GM18519 (cell line): ENCODE measurements around the gene GABBR2.

Source experiments
- ATAC-seq: cut with Tn5 transposase; IDR thresholded peaks from one replicate; pipeline ENCODE4 v1.9.1; 2021; ENCODE audit warnings: mild to moderate bottlenecking, moderate library complexity; ENCODE audit not compliant: unreplicated experiment, low FRiP score

Gene GABBR2

DNA sequence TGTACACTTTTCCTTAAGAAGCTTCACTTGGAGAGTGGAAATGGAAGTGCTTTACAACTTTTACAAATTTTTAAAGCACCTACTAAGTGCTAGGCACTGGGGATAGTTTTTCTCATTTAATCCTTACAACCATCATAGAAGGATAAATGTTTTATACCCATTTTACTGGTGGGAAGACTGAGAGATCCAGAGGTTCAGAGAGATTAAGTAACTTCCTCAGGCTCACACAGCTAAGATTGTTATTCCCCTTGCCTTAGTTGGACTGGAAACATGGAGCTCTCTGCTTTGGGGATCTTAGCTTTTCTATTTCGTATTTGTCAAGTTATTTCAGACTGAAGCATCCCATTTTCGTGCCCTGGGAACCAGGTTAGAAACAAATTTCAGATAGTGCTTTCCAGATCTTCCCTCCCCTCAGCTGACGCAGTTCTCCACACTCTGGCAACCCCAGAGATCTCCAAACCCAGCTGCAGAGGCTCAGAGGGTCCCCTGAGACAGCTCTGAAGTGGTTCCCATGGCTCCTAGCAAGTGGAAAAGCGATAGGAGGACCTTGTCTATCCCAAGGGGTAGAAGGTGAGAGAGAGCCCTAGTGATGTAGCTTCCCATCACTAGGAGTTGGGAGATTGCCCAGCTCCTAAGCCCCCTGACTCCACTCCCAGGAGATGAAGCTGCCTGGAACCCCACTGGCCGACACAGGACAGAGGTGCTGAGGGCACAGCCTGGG lies 16.2 kb upstream of the GABBR2 start:
- ATAC-seq, result no peak

DNA sequence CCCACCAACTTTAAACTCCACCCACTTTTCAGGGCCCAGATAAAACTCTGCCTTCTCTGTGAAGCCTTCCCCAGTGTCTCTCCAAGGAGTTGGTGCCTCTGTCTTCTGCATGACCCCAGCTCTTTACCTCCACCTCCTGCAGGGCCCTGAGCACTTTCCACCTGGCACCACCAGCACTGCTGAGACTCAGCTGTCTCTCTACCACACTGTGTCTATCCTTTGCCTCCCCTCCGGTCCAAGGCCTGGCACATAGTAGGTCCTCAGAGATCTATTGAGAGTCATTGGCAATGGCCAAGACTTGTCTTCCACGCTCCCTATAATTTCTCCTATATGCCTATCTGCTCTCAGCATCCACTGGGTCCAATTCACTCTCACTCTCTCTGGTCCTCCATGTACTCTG lies 12.9 kb upstream of the GABBR2 start:
- ATAC-seq, result no peak

- no peak for ATAC-seq
Measured at GRCh38 chr9:98720402-98720801, 11.7 kb upstream of the GABBR2 start.

- ATAC-seq, result no peak
Measured at GRCh38 chr9:98719055-98719454, 10.3 kb upstream of the GABBR2 start.

DNA sequence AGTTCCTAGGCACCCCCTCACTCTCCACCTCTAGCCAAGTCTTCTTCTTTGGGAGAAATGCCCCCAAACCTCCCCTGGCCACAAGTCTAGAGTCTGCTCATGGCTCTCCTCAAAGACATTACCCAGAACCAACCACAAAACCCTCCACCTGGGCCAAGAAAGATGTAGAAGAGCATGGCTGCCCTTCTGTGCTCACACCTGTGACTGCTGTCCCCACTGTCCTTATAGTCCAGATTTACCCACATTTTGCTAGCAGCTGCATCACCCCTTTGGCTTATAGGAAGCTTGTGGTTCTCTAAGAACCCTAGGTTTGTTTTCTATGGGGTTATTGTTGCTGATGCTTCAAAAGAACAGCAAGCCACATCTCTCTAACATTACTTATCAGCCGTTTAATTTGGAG lies 6.1 kb upstream of the GABBR2 start:
- no peak for ATAC-seq

DNA sequence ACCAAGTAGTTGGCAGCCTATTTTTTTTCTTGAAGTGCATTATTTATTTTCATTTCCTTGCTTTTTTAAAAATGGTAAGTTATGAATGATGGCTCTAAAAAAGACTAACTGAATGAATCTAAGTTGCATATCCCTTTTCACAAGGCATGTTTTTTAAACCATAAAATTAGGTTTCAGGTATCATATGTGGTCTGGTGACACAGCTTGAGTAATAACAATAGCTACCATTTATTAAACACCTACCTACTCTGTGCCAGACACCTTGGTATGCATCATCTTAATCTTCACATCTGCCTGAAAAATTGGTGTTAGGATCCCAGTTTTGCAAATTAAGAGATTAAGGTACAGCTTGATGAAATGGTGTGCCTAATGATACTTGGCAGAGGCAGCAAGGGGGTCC lies 4.3 kb upstream of the GABBR2 start:
- no peak for ATAC-seq

GRCh38 chr9:98709968-98710965 lies 1.5 kb upstream of the GABBR2 start:
- ATAC-seq, result no peak

- ATAC-seq, result no peak
Measured at GRCh38 chr9:98708103-98708932, 417 bp downstream of the GABBR2 start.

- ATAC-seq, result no peak
Measured at GRCh38 chr9:98707166-98708102, 1.3 kb downstream of the GABBR2 start.

DNA sequence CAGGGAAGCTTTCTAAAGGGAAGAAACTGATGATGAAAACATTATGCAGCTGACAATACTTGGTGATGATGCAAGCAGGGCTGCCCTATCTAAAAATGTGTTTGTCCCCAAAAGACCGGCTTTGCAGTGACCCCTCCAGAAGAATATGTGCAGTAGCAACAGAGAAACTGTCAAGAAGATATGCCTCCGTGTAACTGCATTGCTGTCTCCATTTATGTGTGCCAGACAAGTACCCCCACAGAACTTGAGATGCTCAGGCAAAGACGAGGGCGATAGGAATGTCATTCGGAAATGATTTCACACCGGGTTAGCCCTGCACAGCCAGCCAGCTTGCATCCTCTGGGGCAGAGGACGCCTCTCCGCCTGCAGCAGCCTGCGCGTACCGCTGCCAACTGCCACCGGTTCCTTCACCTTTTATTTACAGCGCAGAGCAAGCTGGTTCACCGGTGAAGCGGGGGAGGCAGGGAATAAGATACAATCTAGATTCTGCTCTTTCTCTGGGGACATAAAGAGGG lies 2.0 kb downstream of the GABBR2 start:
- ATAC-seq, result no peak

DNA sequence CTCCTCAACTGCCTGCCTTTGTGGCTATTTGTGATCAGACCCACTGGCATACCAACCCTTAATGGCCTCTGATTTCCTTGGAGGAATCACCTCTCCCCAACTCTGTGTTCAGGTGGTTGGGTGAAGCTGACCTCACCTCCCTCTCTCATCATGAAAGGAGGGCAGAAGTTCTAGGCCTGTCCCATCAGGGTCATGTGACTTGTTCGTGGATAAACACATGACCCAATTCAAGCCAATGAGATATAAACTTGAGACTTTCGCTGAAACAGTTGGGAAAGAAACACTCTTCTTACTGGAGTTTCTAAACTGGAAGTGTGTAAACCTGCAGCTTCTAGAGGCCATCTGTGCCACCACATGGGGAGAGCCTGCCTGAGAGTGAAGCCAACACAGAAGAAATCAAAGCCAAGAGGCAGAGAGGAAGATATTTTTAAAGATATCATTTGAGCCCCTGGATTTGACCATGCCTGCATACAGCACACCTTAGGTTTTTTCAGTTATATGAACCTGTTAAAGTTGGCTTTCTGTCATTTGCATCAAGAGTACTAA lies 5.8 kb downstream of the GABBR2 start:
- no peak for ATAC-seq

- ATAC-seq, result no peak
Measured at GRCh38 chr9:98702340-98702739, 6.4 kb downstream of the GABBR2 start.

- ATAC-seq, result no peak
Measured at GRCh38 chr9:98701576-98701975, 7.2 kb downstream of the GABBR2 start.

- ATAC-seq, result no peak
Measured at GRCh38 chr9:98700801-98701200, 7.9 kb downstream of the GABBR2 start.

GRCh38 chr9:98698856-98699255 lies 9.9 kb downstream of the GABBR2 start:
- ATAC-seq, result no peak

- no peak for ATAC-seq
Measured at GRCh38 chr9:98694943-98695342, 13.8 kb downstream of the GABBR2 start.

DNA sequence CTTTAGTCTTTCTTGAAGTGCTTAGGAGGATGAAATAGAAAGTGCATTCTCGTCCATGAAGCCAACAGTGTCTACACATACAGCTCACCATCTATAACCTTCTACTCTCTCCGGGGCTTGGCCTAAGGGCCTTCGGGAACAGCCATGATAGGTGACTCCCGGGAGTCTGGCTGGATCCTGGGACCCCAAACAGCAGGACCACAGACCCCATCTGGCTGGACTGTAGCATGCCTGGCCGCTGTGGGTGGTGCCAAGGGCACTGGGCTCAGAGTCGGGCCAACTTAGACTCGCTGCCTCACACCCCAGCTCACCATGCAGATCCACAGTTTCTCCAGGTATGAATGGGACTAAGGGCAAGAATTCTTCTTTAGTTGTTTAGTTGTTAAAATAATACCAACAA lies 16.3 kb downstream of the GABBR2 start:
- no peak for ATAC-seq

DNA sequence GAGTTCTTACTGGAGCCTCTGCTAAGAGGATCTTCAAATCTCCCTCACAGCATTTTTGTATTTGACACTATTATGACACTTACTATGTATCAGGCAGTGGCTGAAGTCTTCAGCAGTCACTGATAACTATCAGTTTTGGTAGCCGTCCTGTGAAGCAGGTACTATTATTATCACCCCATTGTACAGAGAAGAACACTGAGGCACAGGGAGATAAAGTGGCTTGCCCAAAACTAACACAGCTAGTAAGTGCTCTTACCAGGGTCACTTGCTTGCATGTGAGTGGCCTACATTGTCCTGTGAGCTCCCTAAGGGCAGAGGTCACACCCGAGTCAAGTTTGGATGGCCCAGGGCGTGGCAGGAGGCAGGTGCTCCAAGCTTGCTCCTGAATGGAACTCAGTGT lies 16.8 kb downstream of the GABBR2 start:
- ATAC-seq, result no peak

DNA sequence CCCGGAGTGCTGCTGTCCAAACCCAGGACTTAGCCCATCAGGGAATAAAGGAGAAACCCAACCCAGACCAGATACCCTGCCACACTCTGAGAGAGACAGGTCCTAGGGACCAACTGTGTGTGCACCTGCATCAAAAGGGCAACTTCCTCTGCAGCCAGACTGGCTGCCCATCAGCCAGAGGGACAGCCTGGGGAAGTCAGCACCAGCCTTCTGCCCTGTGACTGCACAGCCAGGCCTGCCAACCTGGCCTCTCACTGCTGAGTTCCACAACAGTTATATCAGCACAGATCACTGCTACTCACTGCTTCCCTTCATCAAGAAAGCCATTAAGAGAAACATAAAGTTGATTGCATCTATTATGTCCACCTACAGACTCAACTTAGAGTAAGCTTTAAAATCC lies 18.0 kb downstream of the GABBR2 start:
- ATAC-seq, result no peak
